AG04450 (cell line): ENCODE results near the gene KERA. TPM values are rescaled to one million over a fixed set of nuclear protein-coding genes. Genes with fewer than 3 reads are reported as not detected.

ENCODE experiments used
- CTCF ChIA-PET: fragments of 300-600, 350-600 bp; formaldehyde crosslinking; extraction: SDS; loops from one replicate; lab custom pipeline; 2022; ENCODE audit warnings: antibody characterized with exemption, inconsistent platforms; lab: Charles Lee
- POLR2A ChIA-PET: fragments of 350-600 bp; formaldehyde crosslinking; extraction: SDS; loops from one replicate; lab custom pipeline; 2021; ENCODE audit warnings: antibody characterized with exemption, inconsistent platforms; lab: Yijun Ruan, JAX
- DNase-seq: peaks from one replicate; pipeline ENCODE4 v3.0.0-alpha.2; 2011; ENCODE audit warnings: low read depth, low spot score
- H3K27ac ChIP-seq: one replicate; pipeline ENCODE4 v1.5.1; 2012; ENCODE audit warnings: low read depth, low read length, control low read depth
- H3K27me3 ChIP-seq: one replicate; pipeline ENCODE4 v1.6.0; 2012; ENCODE audit warnings: low read length; ENCODE audit not compliant: control insufficient read depth, insufficient read depth
- H3K4me3 ChIP-seq: 2 replicates; pipeline ENCODE4 v1.5.1; 2011; ENCODE audit warnings: mild to moderate bottlenecking, low read depth, low read length, control low read depth
- H3K9me3 ChIP-seq: 2 replicates; pipeline ENCODE4 v1.5.1; 2012; ENCODE audit warnings: low read length; ENCODE audit not compliant: control insufficient read depth, insufficient read depth
- polyA plus RNA-seq: library from polyadenylated mRNA; depleted of rRNA; stranded (reverse); fragments of >200 nt; gene quantifications from 2 replicates; pipeline ENCODE4 v1.2.3, GENCODE V29; 2011
- TF ChIP-seq, protein P1 (sequence below): IDR thresholded peaks from 2 replicates; pipeline ENCODE4 v1.5.1; 2011; ENCODE audit warnings: low read depth, low read length, control low read depth, inconsistent platforms

KERA gene
- polyA plus RNA-seq, 1 experiment, result not detected

DNA sequence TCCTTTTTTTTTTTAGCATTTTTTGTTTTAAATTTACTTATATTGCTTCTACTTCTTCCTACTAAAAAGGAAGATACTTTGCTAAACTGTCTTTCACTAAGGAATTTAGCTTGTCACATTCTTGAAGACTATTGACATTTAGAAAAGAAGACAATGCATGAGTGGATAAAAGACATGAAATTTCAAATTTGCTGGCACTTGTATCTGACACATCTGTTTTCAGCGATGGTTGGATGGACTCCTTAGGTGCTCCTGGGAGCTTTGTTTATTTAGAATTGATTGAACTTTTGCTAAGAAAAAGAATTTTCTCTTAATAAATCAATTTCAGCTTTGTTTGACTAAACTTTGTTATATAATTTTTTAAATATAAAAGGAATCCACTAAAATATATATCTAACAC, 3.3 kb upstream of the KERA start:
- TF ChIP-seq, protein P1, sequence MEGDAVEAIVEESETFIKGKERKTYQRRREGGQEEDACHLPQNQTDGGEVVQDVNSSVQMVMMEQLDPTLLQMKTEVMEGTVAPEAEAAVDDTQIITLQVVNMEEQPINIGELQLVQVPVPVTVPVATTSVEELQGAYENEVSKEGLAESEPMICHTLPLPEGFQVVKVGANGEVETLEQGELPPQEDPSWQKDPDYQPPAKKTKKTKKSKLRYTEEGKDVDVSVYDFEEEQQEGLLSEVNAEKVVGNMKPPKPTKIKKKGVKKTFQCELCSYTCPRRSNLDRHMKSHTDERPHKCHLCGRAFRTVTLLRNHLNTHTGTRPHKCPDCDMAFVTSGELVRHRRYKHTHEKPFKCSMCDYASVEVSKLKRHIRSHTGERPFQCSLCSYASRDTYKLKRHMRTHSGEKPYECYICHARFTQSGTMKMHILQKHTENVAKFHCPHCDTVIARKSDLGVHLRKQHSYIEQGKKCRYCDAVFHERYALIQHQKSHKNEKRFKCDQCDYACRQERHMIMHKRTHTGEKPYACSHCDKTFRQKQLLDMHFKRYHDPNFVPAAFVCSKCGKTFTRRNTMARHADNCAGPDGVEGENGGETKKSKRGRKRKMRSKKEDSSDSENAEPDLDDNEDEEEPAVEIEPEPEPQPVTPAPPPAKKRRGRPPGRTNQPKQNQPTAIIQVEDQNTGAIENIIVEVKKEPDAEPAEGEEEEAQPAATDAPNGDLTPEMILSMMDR, result no peak
- H3K27me3 ChIP-seq, result no peaks in the 10 kb centered on the region
- ChIA-PET POLR2A (no interaction called here), CTCF (interaction anchor here (0.5 kb wide), 1 partner anchor 76 kb away, joined by 3 read pairs; no protein-coding TSS in a partner anchor)
- no peaks in the 10 kb centered on the region for H3K9me3 ChIP-seq
- no peak for DNase-seq
- no peak overlapping the region for H3K4me3 ChIP-seq
- H3K27ac ChIP-seq, result no peak overlapping the region

DNA sequence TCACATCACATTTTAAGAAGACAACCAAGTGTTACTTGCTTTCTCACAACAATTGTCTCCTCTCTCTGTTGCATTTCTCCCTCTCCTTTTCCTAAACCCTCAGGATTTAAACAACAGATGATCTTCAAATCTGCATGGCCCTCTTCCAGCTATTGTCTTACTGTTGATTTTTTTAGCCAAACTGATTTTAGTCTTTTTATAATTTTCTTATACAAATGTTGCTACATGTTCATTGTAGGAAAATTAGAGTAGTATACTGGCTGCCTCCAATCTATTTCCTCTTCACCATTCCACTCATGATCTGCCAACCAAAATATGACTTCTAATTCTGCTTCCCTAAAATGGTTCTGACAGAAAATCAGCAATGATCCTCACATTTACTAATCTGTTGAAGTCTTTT, 1.4 kb upstream of the KERA start:
- TF ChIP-seq, protein P1, result no peak
- no peak for DNase-seq
- Histone ChIP-seq H3K27ac (no peak overlapping the region), H3K9me3 (no peaks in the 10 kb centered on the region), H3K27me3 (no peaks in the 10 kb centered on the region), H3K4me3 (no peak overlapping the region)
- POLR2A ChIA-PET, result no interaction called here
- CTCF ChIA-PET, result no interaction called here

DNA sequence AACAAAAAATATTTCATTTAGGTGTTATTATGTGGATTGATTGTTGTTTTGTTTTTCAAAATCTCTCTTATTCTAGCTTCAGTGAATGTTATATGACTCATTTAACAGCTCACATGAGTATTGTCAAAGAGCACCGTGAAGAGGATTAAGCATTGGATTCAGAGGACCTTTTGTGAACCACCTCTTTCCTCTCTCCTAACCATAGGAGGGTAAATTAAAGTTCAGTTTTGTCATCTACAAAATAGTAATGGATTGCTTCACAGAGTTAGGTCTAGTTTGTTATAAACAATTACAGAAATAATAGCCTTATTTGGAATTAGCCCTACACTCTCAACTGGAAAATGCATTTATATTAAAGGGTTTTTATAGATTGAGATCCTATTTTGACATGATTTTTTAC, 962 bp upstream of the KERA start:
- POLR2A ChIA-PET, result no interaction called here
- H3K27ac ChIP-seq, result no peak overlapping the region
- CTCF ChIA-PET, result no interaction called here
- TF ChIP-seq, protein P1, result no peak
- no peaks in the 10 kb centered on the region for H3K9me3 ChIP-seq
- no peak overlapping the region for H3K4me3 ChIP-seq
- H3K27me3 ChIP-seq, result no peaks in the 10 kb centered on the region
- DNase-seq, result no peak

DNA sequence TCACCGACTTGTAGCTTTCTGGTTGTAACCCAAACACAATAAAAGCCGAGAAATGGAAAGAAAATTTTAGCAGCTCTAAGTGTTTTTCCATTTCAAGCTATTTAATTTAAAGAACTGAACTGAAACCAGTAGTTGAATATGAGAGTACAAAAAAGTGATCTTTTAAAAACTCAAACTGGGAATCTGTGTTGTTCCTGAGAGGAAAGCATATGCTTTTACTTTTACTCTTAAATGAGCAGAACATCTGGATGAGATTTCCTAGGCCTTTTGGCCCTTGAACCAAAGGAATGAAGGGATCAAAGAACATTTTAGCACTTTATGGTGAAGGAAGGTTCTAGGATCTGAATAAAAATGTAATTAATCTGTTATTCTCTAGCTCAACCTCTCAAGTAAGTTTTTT, 1.3 kb downstream of the KERA start:
- Histone ChIP-seq H3K27ac (no peak overlapping the region), H3K9me3 (no peaks in the 10 kb centered on the region), H3K4me3 (no peak overlapping the region), H3K27me3 (no peaks in the 10 kb centered on the region)
- ChIA-PET POLR2A (no interaction called here), CTCF (interaction anchor here (0.7 kb wide), 1 partner anchor 34 kb away, joined by 3 read pairs; no protein-coding TSS in a partner anchor)
- TF ChIP-seq, protein P1, result no peak
- no peak for DNase-seq

DNA sequence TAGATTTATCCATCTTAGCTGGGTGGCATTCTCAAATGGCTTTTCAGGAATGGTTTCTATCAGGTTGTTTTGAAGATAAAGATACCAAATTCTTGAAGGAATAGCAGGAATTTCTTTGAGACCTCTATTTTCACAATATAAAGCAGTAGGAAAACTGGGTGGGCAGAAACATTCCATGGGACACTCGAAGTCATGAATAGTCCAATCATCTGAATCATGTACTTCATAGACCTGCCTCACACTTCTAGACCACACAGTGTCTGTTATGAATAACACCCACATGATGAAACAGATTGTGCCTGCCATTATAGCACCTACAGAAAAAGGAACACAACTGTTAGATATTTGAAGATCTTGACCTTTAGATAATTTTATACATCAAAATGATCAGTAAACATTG, 1.8 kb downstream of the KERA start:
- POLR2A ChIA-PET, result no interaction called here
- H3K27me3 ChIP-seq, result no peaks in the 10 kb centered on the region
- no peak for DNase-seq
- TF ChIP-seq, protein P1, result no peak
- no peaks in the 10 kb centered on the region for H3K9me3 ChIP-seq
- no peak overlapping the region for H3K27ac ChIP-seq
- no peak overlapping the region for H3K4me3 ChIP-seq
- CTCF ChIA-PET, result interaction anchor here (0.7 kb wide), 1 partner anchor 34 kb away, joined by 3 read pairs; no protein-coding TSS in a partner anchor
